ENCODE results near the gene ALG14. TPM values are rescaled to one million over a fixed set of nuclear protein-coding genes. Genes with fewer than 3 reads are reported as not detected.

The ALG14 gene
- total RNA-seq, 1 donor from 2014 or later, result 5.5 TPM

- Mint-ChIP-seq H3K27ac (ENCODE audit: unreplicated experiment) (no peak overlapping the region), H3K4me3 (no peak overlapping the region)
Observed at GRCh38 chr1:95034506-95034905, 38.2 kb downstream of the ALG14 start.

GRCh38 chr1:95033843-95034242 is 38.9 kb downstream of the ALG14 start:
- peaks cover 4% of the 10 kb centered on the region for H3K36me3 Mint-ChIP-seq (ENCODE audit: low read depth)

More at GRCh38 chr1:95034506-95034905, 38.2 kb downstream of the ALG14 start:
- Mint-ChIP-seq H3K9me3 (peaks cover 2% of the 10 kb centered on the region), H3K36me3 (ENCODE audit: low read depth) (no peaks in the 10 kb centered on the region), H3K27me3 (ENCODE audit: low read depth) (no peaks in the 10 kb centered on the region), H3K4me1 (peaks cover under 1% of the 10 kb centered on the region)
- TF ChIP-seq CTCF (conservative IDR thresholded peaks at IDR 0.05), result no peak
- no peak for DNase-seq (ENCODE audit: low read depth, low spot score)

GRCh38 chr1:95029532-95029931 is 43.2 kb downstream of the ALG14 start:
- Mint-ChIP-seq H3K27me3 (ENCODE audit: low read depth) (no peaks in the 10 kb centered on the region), H3K9me3 (peaks cover 9% of the 10 kb centered on the region), H3K36me3 (ENCODE audit: low read depth) (peaks cover 24% of the 10 kb centered on the region), H3K27ac (ENCODE audit: unreplicated experiment) (no peak overlapping the region), H3K4me1 (peaks cover 7% of the 10 kb centered on the region), H3K4me3 (no peak overlapping the region)
- no peak for DNase-seq (ENCODE audit: low read depth, low spot score)
- no peak for TF ChIP-seq CTCF (conservative IDR thresholded peaks at IDR 0.05)

More at GRCh38 chr1:95033843-95034242, 38.9 kb downstream of the ALG14 start:
- Mint-ChIP-seq H3K27me3 (ENCODE audit: low read depth) (no peaks in the 10 kb centered on the region), H3K4me1 (peaks cover 7% of the 10 kb centered on the region), H3K4me3 (no peak overlapping the region), H3K27ac (ENCODE audit: unreplicated experiment) (no peak overlapping the region), H3K9me3 (peaks cover 5% of the 10 kb centered on the region)
- TF ChIP-seq CTCF (conservative IDR thresholded peaks at IDR 0.05), result no peak
- no peak for DNase-seq (ENCODE audit: low read depth, low spot score)

- no peak overlapping the region for H3K27ac Mint-ChIP-seq (ENCODE audit: unreplicated experiment)
- H3K27me3 Mint-ChIP-seq (ENCODE audit: low read depth), result no peaks in the 10 kb centered on the region
- H3K4me1 Mint-ChIP-seq, result peaks cover 7% of the 10 kb centered on the region
- peaks cover 28% of the 10 kb centered on the region for H3K36me3 Mint-ChIP-seq (ENCODE audit: low read depth)
- TF ChIP-seq CTCF (conservative IDR thresholded peaks at IDR 0.05), result no peak
- H3K4me3 Mint-ChIP-seq, result no peak overlapping the region
- no peak for DNase-seq (ENCODE audit: low read depth, low spot score)
- H3K9me3 Mint-ChIP-seq, result peaks cover 12% of the 10 kb centered on the region
Observed at GRCh38 chr1:95028954-95029353, 43.8 kb downstream of the ALG14 start.

GRCh38 chr1:95027046-95027445 is 45.7 kb downstream of the ALG14 start:
- H3K36me3 Mint-ChIP-seq (ENCODE audit: low read depth), result peaks cover 30% of the 10 kb centered on the region
- peaks cover 12% of the 10 kb centered on the region for H3K9me3 Mint-ChIP-seq
- H3K27me3 Mint-ChIP-seq (ENCODE audit: low read depth), result no peaks in the 10 kb centered on the region
- H3K4me1 Mint-ChIP-seq, result peaks cover 12% of the 10 kb centered on the region
- no peak overlapping the region for H3K27ac Mint-ChIP-seq (ENCODE audit: unreplicated experiment)
- no peak for DNase-seq (ENCODE audit: low read depth, low spot score)
- TF ChIP-seq CTCF (conservative IDR thresholded peaks at IDR 0.05), result no peak
- no peak overlapping the region for H3K4me3 Mint-ChIP-seq

Measured in neural crest cell (in vitro differentiated cells).